Panc1 (cell line): Measurements from ENCODE around the gene CACNA1C. TPM values are rescaled to one million over a fixed set of nuclear protein-coding genes. Genes with fewer than 3 reads are reported as not detected.

Experiments
- ATAC-seq: fragments of 200-7000 bp; cut with Tn5 transposase; 2 replicates; pipeline ENCODE4 v1.9.1; 2020; ENCODE audit warnings: mild to moderate bottlenecking, moderate library complexity
- BruUV-seq: library from RNA; stranded (reverse); fragments of 400-500 nt; replicated peaks from 2 replicates; lab custom pipeline; 2021; lab: Mats Ljungman, UMichigan
- CTCF ChIA-PET: fragments of 300-600 bp; sonication (Branson Sonifier 250); formaldehyde crosslinking; loops from one replicate; lab custom pipeline; 2022; ENCODE audit warnings: antibody characterized with exemption; lab: Charles Lee
- POLR2A ChIA-PET: fragments of 300-600 bp; sonication (Branson Sonifier 250); formaldehyde crosslinking; loops from one replicate; lab custom pipeline; 2022; ENCODE audit warnings: antibody characterized with exemption; lab: Charles Lee
- DNase-seq: peaks from one replicate; pipeline ENCODE4 v3.0.0-alpha.2; 2010; ENCODE audit warnings: low read depth, low spot score
- H3K27ac ChIP-seq: 2 replicates; pipeline ENCODE4 v1.5.1; 2011; ENCODE audit warnings: mild to moderate bottlenecking, low read length, inconsistent platforms
- H3K27me3 ChIP-seq: fragments of 200-500 bp; sonication (Bioruptor generic); 2 replicates; pipeline ENCODE4 v1.6.0; 2014; ENCODE audit warnings: low read length, inconsistent platforms; ENCODE audit not compliant: control insufficient read depth, insufficient read depth
- H3K36me3 ChIP-seq: fragments of 200-500 bp; sonication (Bioruptor generic); 2 replicates; pipeline ENCODE4 v1.5.1; 2014; ENCODE audit warnings: inconsistent platforms, mild to moderate bottlenecking, low read length, moderate library complexity; ENCODE audit not compliant: control insufficient read depth, insufficient read depth
- H3K4me1 ChIP-seq: 2 replicates; pipeline ENCODE4 v1.5.1; 2011; ENCODE audit warnings: inconsistent platforms, mild to moderate bottlenecking, low read length, moderate library complexity; ENCODE audit not compliant: control insufficient read depth, insufficient read depth
- H3K4me3 ChIP-seq, 2 experiments: 2 replicates each; pipeline ENCODE4 v1.5.1; 2011 to 2012; ENCODE audit warnings: low read depth in 2 of 2, low read length in 2 of 2, mild to moderate bottlenecking in 2 of 2, inconsistent platforms in 1 of 2, moderate library complexity in 1 of 2
- H3K9me3 ChIP-seq: fragments of 200-500 bp; sonication (Bioruptor generic); 2 replicates; pipeline ENCODE4 v1.5.1; 2014; ENCODE audit warnings: low read depth, mild to moderate bottlenecking, inconsistent platforms, low read length, moderate library complexity; ENCODE audit not compliant: control insufficient read depth, insufficient read depth
- CTCF ChIP-seq: fragments of 450-650 bp; IDR thresholded peaks from 2 replicates; pipeline ENCODE4 v1.5.1; 2017; ENCODE audit warnings: mild to moderate bottlenecking
- POLR2AphosphoS5 ChIP-seq: IDR thresholded peaks from 2 replicates; pipeline ENCODE4 v1.6.1; 2012; ENCODE audit warnings: mild to moderate bottlenecking, low read depth, low read length, moderate library complexity
- REST ChIP-seq, 2 experiments: IDR thresholded peaks; 2 replicates each; pipeline ENCODE4 v1.6.1; 2011 to 2012; ENCODE audit warnings: low read depth in 2 of 2, control low read depth in 1 of 2, low read length in 1 of 2, mild to moderate bottlenecking in 1 of 2, moderate library complexity in 1 of 2; ENCODE audit not compliant: insufficient read depth in 1 of 2
- SIN3A ChIP-seq: IDR thresholded peaks from 2 replicates; pipeline ENCODE4 v1.6.1; 2012; ENCODE audit warnings: low read depth, mild to moderate bottlenecking, low read length, moderate library complexity, borderline replicate concordance; ENCODE audit not compliant: insufficient read depth
- TCF7L2 ChIP-seq: IDR thresholded peaks from 2 replicates; pipeline ENCODE4 v1.6.1; 2011; ENCODE audit warnings: mild to moderate bottlenecking, low read depth, low read length, inconsistent platforms
- in situ Hi-C: cut with HindIII; loops from 2 replicates; pipeline ENCODE4 v1.10.0; 2016; ENCODE audit warnings: low sequenced_read_pairs, low pct_unique_long_range_greater_than_20kb
- intact Hi-C: fragments of 100-400 bp; cut with micrococcal nuclease; formaldehyde crosslinking; loops from one replicate; pipeline ENCODE4 v1.10.0; 2022; ENCODE audit not compliant: unreplicated experiment
- total RNA-seq: library from RNA; stranded (reverse); gene quantifications from one replicate; pipeline ENCODE4 v1.2.1, GENCODE V29; 2021; ENCODE audit not compliant: unreplicated experiment

Gene CACNA1C
- total RNA-seq, 1 experiment from 2014 or later = 0.03 TPM

- in situ Hi-C loops = no loop called here
- H3K4me1 ChIP-seq = no peaks in the 10 kb centered on the region
- ChIA-PET POLR2A (no interaction called here), CTCF (interaction anchor here (0.5 kb wide), 1 partner anchor 25 kb away, joined by 4 read pairs; no protein-coding TSS in a partner anchor)
- H3K27me3 ChIP-seq = no peaks in the 10 kb centered on the region
- H3K36me3 ChIP-seq = no peaks in the 10 kb centered on the region
- DNase-seq (no peak), ATAC-seq (no peak)
- no TSS peak for BruUV-seq
- intact Hi-C loops = no loop called here
- no peak for TF ChIP-seq POLR2AphosphoS5
- TF ChIP-seq REST (IDR thresholded peaks at IDR 0.05; ENCODE audit: insufficient read depth in 1 of 2, low read depth in 2 of 2, low read length in 1 of 2) = no peak
- no peak for TF ChIP-seq SIN3A
- TF ChIP-seq TCF7L2 = no peak
- TF ChIP-seq CTCF = no peak; the same call in 1 of the 2 replicates
- no peak overlapping the region for H3K27ac ChIP-seq
- H3K9me3 ChIP-seq = no peaks in the 10 kb centered on the region
- H3K4me3 ChIP-seq = no peak overlapping the region
These were observed 43.2 kb upstream of the CACNA1C start for GRCh38 chr12:2009623-2010022.

- CTCF ChIA-PET = no interaction called here
- Histone ChIP-seq H3K36me3 (no peaks in the 10 kb centered on the region), H3K27ac (no peak overlapping the region), H3K9me3 (no peaks in the 10 kb centered on the region), H3K27me3 (no peaks in the 10 kb centered on the region), H3K4me3 (no peak overlapping the region), H3K4me1 (no peaks in the 10 kb centered on the region)
- ATAC-seq (no peak), DNase-seq (no peak)
- POLR2A ChIA-PET = no interaction called here
- no TSS peak for BruUV-seq
- in situ Hi-C loops (no loop called here), intact Hi-C loops (no loop called here)
- TF ChIP-seq POLR2AphosphoS5 (no peak), REST (IDR thresholded peaks at IDR 0.05; ENCODE audit: insufficient read depth in 1 of 2, low read depth in 2 of 2, low read length in 1 of 2) (no peak), CTCF (no peak), TCF7L2 (no peak), SIN3A (no peak)
These were observed 40.9 kb upstream of the CACNA1C start for GRCh38 chr12:2011643-2012607.
